Astrocyte of the cerebellum (primary cell): Measurements from ENCODE around the gene RFXANK.

ENCODE experiments used
- DNase-seq: peaks from one replicate; pipeline ENCODE4 v3.0.0-alpha.2; 2011; ENCODE audit warnings: low read depth
- H3K4me3 ChIP-seq: 2 replicates; pipeline ENCODE4 v1.5.1; 2011; ENCODE audit warnings: mild to moderate bottlenecking, low read depth, low read length, moderate library complexity
- in situ Hi-C: cut with HindIII; loops from 2 replicates; pipeline ENCODE4 v1.10.0; 2017; ENCODE audit warnings: low sequenced_read_pairs
- TF ChIP-seq, protein P1 (sequence below): IDR thresholded peaks from 2 replicates; pipeline ENCODE4 v1.5.1; 2012; ENCODE audit warnings: low read length, low read depth, moderate library complexity, mild to moderate bottlenecking; ENCODE audit errors: missing control alignments

Gene RFXANK

GRCh38 chr19:19207637-19208572, 15.8 kb downstream of the RFXANK start:
- in situ Hi-C loops = no loop called here
- no peak for DNase-seq
- H3K4me3 ChIP-seq = no peak overlapping the region
- TF ChIP-seq, protein P1, sequence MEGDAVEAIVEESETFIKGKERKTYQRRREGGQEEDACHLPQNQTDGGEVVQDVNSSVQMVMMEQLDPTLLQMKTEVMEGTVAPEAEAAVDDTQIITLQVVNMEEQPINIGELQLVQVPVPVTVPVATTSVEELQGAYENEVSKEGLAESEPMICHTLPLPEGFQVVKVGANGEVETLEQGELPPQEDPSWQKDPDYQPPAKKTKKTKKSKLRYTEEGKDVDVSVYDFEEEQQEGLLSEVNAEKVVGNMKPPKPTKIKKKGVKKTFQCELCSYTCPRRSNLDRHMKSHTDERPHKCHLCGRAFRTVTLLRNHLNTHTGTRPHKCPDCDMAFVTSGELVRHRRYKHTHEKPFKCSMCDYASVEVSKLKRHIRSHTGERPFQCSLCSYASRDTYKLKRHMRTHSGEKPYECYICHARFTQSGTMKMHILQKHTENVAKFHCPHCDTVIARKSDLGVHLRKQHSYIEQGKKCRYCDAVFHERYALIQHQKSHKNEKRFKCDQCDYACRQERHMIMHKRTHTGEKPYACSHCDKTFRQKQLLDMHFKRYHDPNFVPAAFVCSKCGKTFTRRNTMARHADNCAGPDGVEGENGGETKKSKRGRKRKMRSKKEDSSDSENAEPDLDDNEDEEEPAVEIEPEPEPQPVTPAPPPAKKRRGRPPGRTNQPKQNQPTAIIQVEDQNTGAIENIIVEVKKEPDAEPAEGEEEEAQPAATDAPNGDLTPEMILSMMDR = no peak

DNA sequence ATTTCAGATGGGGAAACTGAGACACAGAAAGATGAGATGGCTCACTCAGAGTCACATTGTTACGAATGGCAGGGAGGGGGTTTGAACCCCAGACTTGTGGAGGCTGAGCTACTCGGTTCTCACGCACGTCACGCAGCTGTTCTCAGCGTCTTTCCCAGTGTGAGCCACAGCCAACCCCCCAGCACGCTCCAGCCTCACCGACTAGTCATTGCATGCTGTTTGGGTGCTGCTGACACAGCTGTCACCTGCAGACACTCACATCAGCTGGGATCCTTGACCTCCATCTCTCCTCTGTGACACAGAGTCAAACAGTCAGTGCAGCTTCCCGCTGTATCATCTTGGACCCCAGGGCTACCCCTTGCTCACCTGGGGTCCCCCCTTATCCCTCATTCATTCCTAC, 17.3 kb downstream of the RFXANK start:
- no peak for DNase-seq
- TF ChIP-seq, protein P1 = no peak
- in situ Hi-C loops = no loop called here

DNA sequence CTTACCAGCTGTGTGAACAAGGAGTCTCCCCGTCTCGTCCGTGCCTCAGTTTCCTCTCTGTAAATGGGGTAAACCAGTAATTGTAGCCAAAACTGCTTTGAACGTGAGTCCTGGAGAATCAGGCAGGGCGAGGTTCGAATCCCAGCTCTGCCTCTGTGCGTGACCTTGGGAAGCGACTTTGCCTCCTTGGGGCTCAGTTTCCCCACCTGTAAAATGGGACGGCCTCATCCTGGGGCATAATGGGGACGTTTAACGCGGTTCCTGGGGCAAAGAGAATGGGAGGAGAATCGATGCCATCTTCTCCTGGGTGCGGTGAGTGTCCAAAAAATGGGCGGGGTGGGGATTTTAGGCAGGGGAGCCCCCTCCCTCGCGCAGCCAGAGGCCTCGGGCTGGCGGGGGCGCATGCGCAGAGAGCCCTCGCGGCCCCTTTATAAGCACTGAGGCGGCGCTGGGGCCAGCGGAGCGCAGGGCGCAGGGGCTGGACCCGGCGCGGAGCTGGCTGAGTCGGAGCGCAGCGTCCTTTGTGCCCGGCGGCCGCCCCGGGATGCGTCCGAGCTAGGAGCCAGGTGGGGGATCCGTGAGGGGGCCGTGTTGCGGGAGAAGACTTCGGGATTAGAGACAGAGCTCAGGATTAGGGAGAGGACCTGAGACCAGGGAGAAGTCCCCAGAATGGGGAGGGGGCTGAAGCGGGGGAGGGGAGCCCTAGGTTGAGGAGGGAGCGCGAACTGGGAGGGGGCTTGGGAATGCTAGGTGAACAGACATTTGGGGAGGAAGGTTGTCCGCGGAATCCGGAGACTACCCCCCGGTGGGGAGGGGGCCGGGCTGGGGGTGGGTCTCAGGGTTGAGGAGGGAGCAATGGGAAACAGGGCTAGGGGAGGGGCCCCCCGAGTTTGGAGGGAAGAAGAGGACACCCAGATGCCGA, 19.7 kb downstream of the RFXANK start, which contains the start of gene NCAN:
Gene NCAN, plus strand, starts transcription at position 460 of the 922 bp plus-strand sequence. CDS start 4,996 bp downstream, outside the sequence.
- in situ Hi-C loops = no loop called here
- DNase-seq = no peak
- no peak within 1 kb of the TSS for H3K4me3 ChIP-seq
- TF ChIP-seq, protein P1 = no peak

More for the DNA sequence above, 17.3 kb downstream of the RFXANK start:
- no peak overlapping the region for H3K4me3 ChIP-seq

DNA sequence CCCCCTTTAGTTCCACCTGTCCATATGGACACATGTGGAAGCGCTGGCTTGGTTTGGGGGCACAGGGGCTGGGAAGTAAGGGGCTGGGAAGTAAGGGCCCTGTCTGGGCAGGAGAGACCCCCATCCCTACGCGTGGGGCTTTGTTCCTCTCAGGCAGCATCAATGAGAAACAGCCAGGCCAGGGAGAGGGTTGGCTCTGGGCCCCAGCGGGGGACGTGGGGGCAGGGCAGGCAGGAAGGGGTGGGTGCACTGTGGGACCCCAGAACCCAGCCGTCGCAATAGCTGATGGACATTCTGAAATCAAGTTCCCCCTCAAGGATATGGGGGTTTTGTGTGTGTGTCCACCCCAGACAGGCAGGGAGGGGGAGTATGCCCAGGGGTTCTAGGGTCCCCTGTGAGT, 20.9 kb downstream of the RFXANK start:
- no peak for DNase-seq
- in situ Hi-C loops = no loop called here
- no peak overlapping the region for H3K4me3 ChIP-seq
- TF ChIP-seq, protein P1 = no peak

- H3K4me3 ChIP-seq = no peak overlapping the region
- in situ Hi-C loops = no loop called here
- no peak for DNase-seq
- TF ChIP-seq, protein P1 = no peak
These were observed 21.5 kb downstream of the RFXANK start for GRCh38 chr19:19213426-19214158.

DNA sequence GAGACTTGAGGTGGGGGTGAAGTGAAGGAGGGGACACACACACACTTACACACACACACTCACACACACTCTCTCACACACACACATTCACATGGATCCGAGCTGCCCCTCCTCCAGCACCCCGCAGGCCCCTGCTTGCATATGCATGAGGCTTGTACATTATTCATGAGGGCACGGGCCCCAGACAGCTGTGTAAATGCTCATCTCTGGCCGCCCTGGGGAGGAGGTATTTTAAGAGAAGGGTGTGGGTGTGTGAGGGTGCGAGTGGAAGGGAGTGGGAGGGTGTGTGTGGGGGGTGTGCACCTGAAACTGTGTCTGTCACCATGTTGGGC, 22.1 kb downstream of the RFXANK start:
- no peak for DNase-seq
- H3K4me3 ChIP-seq = no peak overlapping the region
- in situ Hi-C loops = no loop called here
- TF ChIP-seq, protein P1 = no peak
